Suprapubic skin (tissue), 4 donors: ENCODE results near the gene KLHL26.

Experiments used
- EP300 ChIP-seq: sonication (generic); formaldehyde crosslinking; IDR thresholded peaks from one replicate; pipeline ENCODE4 v1.6.1; 2017; ENCODE audit warnings: antibody characterized with exemption
- POLR2A ChIP-seq, 2 donors: fragments of 450-650 bp; IDR thresholded peaks; one replicate each; pipeline ENCODE4 v1.6.1; 2017; ENCODE audit warnings: antibody characterized with exemption in 2 of 2, mild to moderate bottlenecking in 2 of 2, moderate library complexity in 2 of 2
- POLR2AphosphoS5 ChIP-seq, 3 donors: sonication (generic); formaldehyde crosslinking; IDR thresholded peaks; one replicate each; pipeline ENCODE4 v1.6.1; 2017; ENCODE audit warnings: antibody characterized with exemption in 3 of 3
- TF ChIP-seq, protein P1 (sequence below), 2 donors: fragments of 200-600 bp in 1 of 2; fragments of 450-650 bp in 1 of 2; sonication (generic) in 1 of 2; IDR thresholded peaks; one replicate each; pipeline ENCODE4 v1.5.1; 2016 to 2019; ENCODE audit warnings: antibody characterized with exemption in 2 of 2, mild to moderate bottlenecking in 1 of 2, moderate library complexity in 1 of 2

DNA sequence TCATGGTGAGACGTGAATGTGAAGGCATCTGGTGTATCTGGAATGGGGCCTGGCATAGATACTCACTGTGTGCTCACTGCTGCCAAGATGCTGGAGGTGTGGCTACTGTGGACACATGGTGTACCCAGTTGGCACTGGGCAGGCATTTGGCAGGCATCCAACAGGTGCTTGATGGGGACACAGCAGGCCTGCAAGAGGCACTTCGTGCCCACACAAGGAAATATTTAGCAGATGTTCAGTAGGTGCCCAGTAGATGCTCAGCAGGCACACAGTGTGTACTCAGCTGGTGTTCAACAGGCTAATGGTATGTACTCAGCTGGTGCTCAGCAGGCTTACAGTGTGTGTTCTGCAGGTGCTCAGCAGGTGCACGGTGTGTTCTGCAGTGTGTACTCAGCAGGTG lies 60.9 kb downstream of the KLHL26 start:
- TF ChIP-seq POLR2AphosphoS5 (IDR thresholded peaks at IDR 0.05), result no peak
- TF ChIP-seq, protein P1, sequence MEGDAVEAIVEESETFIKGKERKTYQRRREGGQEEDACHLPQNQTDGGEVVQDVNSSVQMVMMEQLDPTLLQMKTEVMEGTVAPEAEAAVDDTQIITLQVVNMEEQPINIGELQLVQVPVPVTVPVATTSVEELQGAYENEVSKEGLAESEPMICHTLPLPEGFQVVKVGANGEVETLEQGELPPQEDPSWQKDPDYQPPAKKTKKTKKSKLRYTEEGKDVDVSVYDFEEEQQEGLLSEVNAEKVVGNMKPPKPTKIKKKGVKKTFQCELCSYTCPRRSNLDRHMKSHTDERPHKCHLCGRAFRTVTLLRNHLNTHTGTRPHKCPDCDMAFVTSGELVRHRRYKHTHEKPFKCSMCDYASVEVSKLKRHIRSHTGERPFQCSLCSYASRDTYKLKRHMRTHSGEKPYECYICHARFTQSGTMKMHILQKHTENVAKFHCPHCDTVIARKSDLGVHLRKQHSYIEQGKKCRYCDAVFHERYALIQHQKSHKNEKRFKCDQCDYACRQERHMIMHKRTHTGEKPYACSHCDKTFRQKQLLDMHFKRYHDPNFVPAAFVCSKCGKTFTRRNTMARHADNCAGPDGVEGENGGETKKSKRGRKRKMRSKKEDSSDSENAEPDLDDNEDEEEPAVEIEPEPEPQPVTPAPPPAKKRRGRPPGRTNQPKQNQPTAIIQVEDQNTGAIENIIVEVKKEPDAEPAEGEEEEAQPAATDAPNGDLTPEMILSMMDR (IDR thresholded peaks at IDR 0.05), result no peak
- TF ChIP-seq EP300, result no peak
- no peak for TF ChIP-seq POLR2A (IDR thresholded peaks at IDR 0.05)
